Loucy (cell line): ENCODE measurements around the gene TXNRD1.

Experiments
- H2AFZ ChIP-seq: fragments of 200-600 bp; sonication (generic); 2 replicates; pipeline ENCODE4 v1.6.0; 2016; ENCODE audit warnings: antibody characterized with exemption, mild to moderate bottlenecking, low read length, moderate library complexity
- H3F3A ChIP-seq: fragments of 200-600 bp; 2 replicates; pipeline ENCODE4 v1.6.0; 2016; ENCODE audit warnings: antibody characterized with exemption, low read depth, mild to moderate bottlenecking
- H3K27me3 ChIP-seq: fragments of 200-600 bp; sonication (generic); 2 replicates; pipeline ENCODE4 v1.6.1; 2014; ENCODE audit warnings: low read length, mild to moderate bottlenecking; ENCODE audit not compliant: insufficient read depth, poor library complexity, severe bottlenecking
- H3K36me3 ChIP-seq: fragments of 200-600 bp; sonication (generic); 2 replicates; pipeline ENCODE4 v1.6.1; 2016; ENCODE audit warnings: low read length; ENCODE audit not compliant: insufficient read depth
- H3K4me1 ChIP-seq: fragments of 200-600 bp; sonication (generic); 2 replicates; pipeline ENCODE4 v1.5.1; 2014; ENCODE audit warnings: low read length, mild to moderate bottlenecking; ENCODE audit not compliant: insufficient read depth, poor library complexity, severe bottlenecking
- H3K4me2 ChIP-seq: fragments of 200-600 bp; sonication (generic); 2 replicates; pipeline ENCODE4 v1.6.0; 2014; ENCODE audit warnings: antibody characterized with exemption, low read length, low read depth, mild to moderate bottlenecking; ENCODE audit not compliant: poor library complexity, severe bottlenecking
- H3K4me3 ChIP-seq: fragments of 200-600 bp; sonication (generic); 2 replicates; pipeline ENCODE4 v1.5.1; 2014; ENCODE audit warnings: low read length, mild to moderate bottlenecking, mixed read lengths; ENCODE audit not compliant: poor library complexity, severe bottlenecking
- H3K79me2 ChIP-seq: fragments of 200-600 bp; sonication (generic); 2 replicates; pipeline ENCODE4 v1.6.1; 2014; ENCODE audit warnings: low read length; ENCODE audit not compliant: insufficient read depth
- H3K9ac ChIP-seq: fragments of 200-600 bp; sonication (generic); 2 replicates; pipeline ENCODE4 v1.6.0; 2014; ENCODE audit warnings: mild to moderate bottlenecking, low read depth, low read length, moderate library complexity; ENCODE audit not compliant: poor library complexity, severe bottlenecking
- H3K9me2 ChIP-seq: fragments of 200-600 bp; sonication (generic); replicated peaks from 2 replicates; pipeline ENCODE4 v1.6.1; 2016; ENCODE audit warnings: low read depth, low read length, mixed read lengths
- H3K9me3 ChIP-seq: fragments of 200-600 bp; sonication (generic); 2 replicates; pipeline ENCODE4 v1.6.1; 2014; ENCODE audit warnings: mild to moderate bottlenecking, antibody characterized with exemption, low read length, low read depth; ENCODE audit not compliant: insufficient read depth
- H4K20me1 ChIP-seq: fragments of 200-600 bp; sonication (generic); 2 replicates; pipeline ENCODE4 v1.6.0; 2014; ENCODE audit warnings: antibody characterized with exemption, low read length, mild to moderate bottlenecking; ENCODE audit not compliant: insufficient read depth, poor library complexity, severe bottlenecking
- CTCF ChIP-seq: fragments of 200-600 bp; sonication (generic); conservative IDR thresholded peaks from 2 replicates; pipeline ENCODE4 v1.5.1; 2014; ENCODE audit warnings: mild to moderate bottlenecking, antibody characterized with exemption, low read length
- EZH2phosphoT487 ChIP-seq: fragments of 200-600 bp; IDR thresholded peaks from 2 replicates; pipeline ENCODE4 v1.6.1; 2018; ENCODE audit warnings: antibody characterized with exemption, mild to moderate bottlenecking, moderate library complexity, borderline replicate concordance

TXNRD1 gene

DNA sequence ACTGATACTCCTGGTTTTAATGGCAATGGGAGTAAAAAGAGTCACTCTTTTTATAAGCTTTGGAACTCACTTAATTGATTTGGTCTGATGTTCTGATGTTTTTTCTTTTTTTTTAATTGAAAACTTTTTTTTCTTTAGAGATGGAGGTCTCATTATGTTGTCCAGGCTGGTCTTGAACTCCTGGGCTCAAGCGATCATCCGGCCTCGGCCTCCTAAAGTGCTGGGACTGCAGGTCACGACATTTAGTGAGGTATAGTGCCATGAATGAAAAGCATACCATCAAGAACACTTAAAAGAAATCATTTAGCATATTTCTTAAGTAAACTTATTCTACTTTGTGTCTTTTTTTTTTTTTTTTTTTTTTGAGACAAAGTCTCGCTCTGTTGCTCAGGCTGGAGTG lies 75.3 kb downstream of the TXNRD1 start:
- H3F3A ChIP-seq, result 0 out of 2 replicates have a peak, but pooled peaks cover 5% of the 10 kb centered on the region
- peaks cover 55% of the 10 kb centered on the region for H4K20me1 ChIP-seq
- TF ChIP-seq EZH2phosphoT487 (no peak), CTCF (no peak)
- peaks cover 26% of the 10 kb centered on the region for H3K4me1 ChIP-seq
- H3K27me3 ChIP-seq, result no peaks in the 10 kb centered on the region
- peak overlapping the region; percentile 19 for H3K4me2 ChIP-seq
- no peaks in the 10 kb centered on the region for H3K9me2 ChIP-seq
- no peak overlapping the region for H3K9ac ChIP-seq
- H3K36me3 ChIP-seq, result peaks cover 28% of the 10 kb centered on the region; the same call in 1 of the 2 replicates
- peaks cover 78% of the 10 kb centered on the region for H3K79me2 ChIP-seq
- H3K4me3 ChIP-seq, result no peak overlapping the region
- no peaks in the 10 kb centered on the region for H3K9me3 ChIP-seq
- no peak overlapping the region for H2AFZ ChIP-seq

DNA sequence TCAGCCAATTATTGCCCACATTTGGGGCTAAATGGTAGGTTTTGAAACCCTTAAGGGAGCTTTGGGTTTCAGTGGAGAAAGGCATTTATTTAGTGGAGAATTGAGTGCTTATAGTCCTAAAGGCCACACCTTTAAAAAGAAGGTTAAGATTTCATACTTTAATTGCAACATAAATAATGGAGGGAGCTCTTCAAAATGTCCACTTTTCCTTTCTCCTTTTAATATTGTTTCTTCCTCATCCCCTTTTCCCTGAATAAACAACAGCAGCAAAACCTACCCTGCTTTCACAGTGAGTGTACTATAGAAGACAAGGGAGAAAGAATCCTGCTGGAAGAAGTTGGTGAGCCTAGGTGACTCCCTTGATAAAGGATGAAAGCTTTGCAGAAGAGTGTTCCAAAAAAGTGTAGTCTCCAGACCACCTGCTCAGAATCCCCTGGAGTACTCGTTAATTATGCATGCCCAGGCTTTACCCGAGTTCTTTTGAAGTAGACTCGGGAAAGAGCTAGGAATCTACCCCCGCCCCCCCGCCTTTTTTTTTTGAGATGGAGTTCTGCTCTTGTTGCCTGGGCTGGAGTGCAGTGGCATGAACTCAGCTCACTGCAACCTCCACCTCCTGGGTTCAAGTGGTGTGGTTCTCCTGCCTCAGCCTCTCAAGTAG lies 76.4 kb downstream of the TXNRD1 start:
- Histone ChIP-seq H3K9me2 (no peaks in the 10 kb centered on the region), H3K4me3 (no peak overlapping the region), H3K27me3 (no peaks in the 10 kb centered on the region), H3K4me1 (peaks cover 22% of the 10 kb centered on the region), H3K9ac (no peak overlapping the region), H3K4me2 (peak overlapping the region; percentile 44), H3K9me3 (no peaks in the 10 kb centered on the region), H2AFZ (no peak overlapping the region), H4K20me1 (peaks cover 67% of the 10 kb centered on the region), H3K79me2 (peaks cover 89% of the 10 kb centered on the region), H3F3A (0 out of 2 replicates have a peak, but pooled peaks cover 4% of the 10 kb centered on the region), H3K36me3 (peaks cover 32% of the 10 kb centered on the region; the same call in 1 of the 2 replicates)
- TF ChIP-seq CTCF, result no peak
- no peak for TF ChIP-seq EZH2phosphoT487

- no peak overlapping the region for H3K9ac ChIP-seq
- H3K4me1 ChIP-seq, result peaks cover 27% of the 10 kb centered on the region
- H3K27me3 ChIP-seq, result no peaks in the 10 kb centered on the region
- H3K4me3 ChIP-seq, result no peak overlapping the region
- no peak overlapping the region for H2AFZ ChIP-seq
- no peak overlapping the region for H3K4me2 ChIP-seq
- H3F3A ChIP-seq, result no peaks in the 10 kb centered on the region
- no peaks in the 10 kb centered on the region for H3K9me2 ChIP-seq
- peaks cover 32% of the 10 kb centered on the region; the same call in 1 of the 2 replicates for H3K36me3 ChIP-seq
- peaks cover 76% of the 10 kb centered on the region for H4K20me1 ChIP-seq
- H3K79me2 ChIP-seq, result peaks cover 90% of the 10 kb centered on the region
- no peaks in the 10 kb centered on the region for H3K9me3 ChIP-seq
- TF ChIP-seq CTCF (no peak), EZH2phosphoT487 (no peak)
Observed at GRCh38 chr12:104292872-104293794, 77.6 kb downstream of the TXNRD1 start.
